Thoracic aorta (tissue), 2 donors: Measurements from ENCODE around the gene ANTXRL. TPM values are rescaled to one million over a fixed set of nuclear protein-coding genes. Genes with fewer than 3 reads are reported as not detected.
A peak's percentile ranks its signal among the peaks of the same experiment; 100 is the strongest.

Experiments used
- ATAC-seq: fragments of 150-250 bp; one replicate; pipeline ENCODE4 v1.8.0; 2017; ENCODE audit warnings: low read depth; ENCODE audit not compliant: insufficient number of reproducible peaks, low FRiP score
- DNase-seq: peaks from one replicate; pipeline ENCODE4 v3.0.0-alpha.2; 2020; ENCODE audit warnings: low spot score
- H3K27ac ChIP-seq, 2 donors: fragments of 200-600 bp; sonication (generic); 1 replicate in 1 of 2; 2 replicates in 1 of 2; pipeline ENCODE4 v1.5.1; 2016; ENCODE audit warnings: mild to moderate bottlenecking in 2 of 2, moderate library complexity in 2 of 2
- H3K27me3 ChIP-seq: fragments of 200-600 bp; sonication (generic); replicated peaks from 2 replicates; pipeline ENCODE4 v1.6.0; 2016; ENCODE audit warnings: mild to moderate bottlenecking; ENCODE audit not compliant: insufficient read depth
- H3K36me3 ChIP-seq: fragments of 200-600 bp; sonication (generic); one replicate; pipeline ENCODE4 v1.5.1; 2016
- H3K4me1 ChIP-seq, 2 donors: fragments of 200-600 bp; sonication (generic); 1 replicate in 1 of 2; 2 replicates in 1 of 2; pipeline versions ENCODE4 v1.5.1 to v1.6.0; 2016; ENCODE audit warnings: low read depth in 2 of 2, mild to moderate bottlenecking in 1 of 2; ENCODE audit not compliant: control insufficient read depth in 1 of 2
- H3K4me3 ChIP-seq: fragments of 200-600 bp; sonication (generic); 2 replicates; pipeline ENCODE4 v1.5.1; 2016; ENCODE audit warnings: mild to moderate bottlenecking
- H3K9me3 ChIP-seq: fragments of 200-600 bp; sonication (generic); 2 replicates; pipeline ENCODE4 v1.5.1; 2016
- total RNA-seq, 2 donors: library from RNA; depleted of rRNA; stranded (reverse); fragments of >200 nt; gene quantifications; one replicate each; pipeline versions ENCODE4 v1.1.0 to v1.2.3, GENCODE V29; 2016
- TF ChIP-seq, protein P1 (sequence below): fragments of 200-600 bp; sonication (generic); IDR thresholded peaks from one replicate; pipeline ENCODE4 v1.5.1; 2019; ENCODE audit warnings: antibody characterized with exemption

ANTXRL gene
- total RNA-seq, 2 donors from 2014 or later, result not detected

- H3K36me3 ChIP-seq, result no peaks in the 10 kb centered on the region
- H3K27ac ChIP-seq, result no peak overlapping the region
- H3K4me1 ChIP-seq, result peaks cover 0 to 15% of the 10 kb centered on the region in 2 donors
- no peaks in the 10 kb centered on the region for H3K27me3 ChIP-seq
- TF ChIP-seq, protein P1, sequence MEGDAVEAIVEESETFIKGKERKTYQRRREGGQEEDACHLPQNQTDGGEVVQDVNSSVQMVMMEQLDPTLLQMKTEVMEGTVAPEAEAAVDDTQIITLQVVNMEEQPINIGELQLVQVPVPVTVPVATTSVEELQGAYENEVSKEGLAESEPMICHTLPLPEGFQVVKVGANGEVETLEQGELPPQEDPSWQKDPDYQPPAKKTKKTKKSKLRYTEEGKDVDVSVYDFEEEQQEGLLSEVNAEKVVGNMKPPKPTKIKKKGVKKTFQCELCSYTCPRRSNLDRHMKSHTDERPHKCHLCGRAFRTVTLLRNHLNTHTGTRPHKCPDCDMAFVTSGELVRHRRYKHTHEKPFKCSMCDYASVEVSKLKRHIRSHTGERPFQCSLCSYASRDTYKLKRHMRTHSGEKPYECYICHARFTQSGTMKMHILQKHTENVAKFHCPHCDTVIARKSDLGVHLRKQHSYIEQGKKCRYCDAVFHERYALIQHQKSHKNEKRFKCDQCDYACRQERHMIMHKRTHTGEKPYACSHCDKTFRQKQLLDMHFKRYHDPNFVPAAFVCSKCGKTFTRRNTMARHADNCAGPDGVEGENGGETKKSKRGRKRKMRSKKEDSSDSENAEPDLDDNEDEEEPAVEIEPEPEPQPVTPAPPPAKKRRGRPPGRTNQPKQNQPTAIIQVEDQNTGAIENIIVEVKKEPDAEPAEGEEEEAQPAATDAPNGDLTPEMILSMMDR, result no peak
- no peak for DNase-seq
- no peak for ATAC-seq
- no peaks in the 10 kb centered on the region for H3K9me3 ChIP-seq
- H3K4me3 ChIP-seq, result no peak overlapping the region
Measured at GRCh38 chr10:46321770-46322169, 35.0 kb downstream of the ANTXRL start.

DNA sequence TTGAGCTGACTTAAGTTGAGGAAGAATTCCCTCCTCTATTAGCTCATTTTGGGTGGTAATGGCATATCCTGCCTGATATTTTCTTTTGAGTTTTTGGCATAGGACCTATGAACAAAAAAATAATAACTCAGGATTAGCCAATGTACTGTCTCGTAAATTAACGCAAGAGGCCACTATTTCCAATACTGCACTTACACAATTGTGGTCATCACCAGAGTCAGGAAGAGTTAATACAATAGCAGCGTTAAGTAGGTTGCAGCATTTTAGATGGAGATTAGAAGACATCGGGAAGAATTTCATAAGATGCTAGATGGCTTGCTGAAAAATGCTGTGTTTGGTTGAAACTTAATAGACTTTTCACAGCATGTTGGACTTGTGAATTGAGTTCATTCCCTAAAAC, 36.4 kb downstream of the ANTXRL start:
- no peak overlapping the region for H3K4me3 ChIP-seq
- no peak overlapping the region for H3K27ac ChIP-seq
- no peaks in the 10 kb centered on the region for H3K9me3 ChIP-seq
- H3K36me3 ChIP-seq, result no peaks in the 10 kb centered on the region
- H3K4me1 ChIP-seq, result peaks cover 0 to 15% of the 10 kb centered on the region in 2 donors
- ATAC-seq, result no peak
- H3K27me3 ChIP-seq, result no peaks in the 10 kb centered on the region
- TF ChIP-seq, protein P1, result no peak
- no peak for DNase-seq

GRCh38 chr10:46325021-46325420, 38.2 kb downstream of the ANTXRL start:
- TF ChIP-seq, protein P1, result peak; percentile 19
- Histone ChIP-seq H3K4me3 (no peak overlapping the region), H3K36me3 (no peaks in the 10 kb centered on the region), H3K4me1 (peaks cover 0 to 15% of the 10 kb centered on the region in 2 donors), H3K27me3 (no peaks in the 10 kb centered on the region), H3K27ac (peak overlapping the region; percentile 2 to 16), H3K9me3 (no peaks in the 10 kb centered on the region)
- DNase-seq (no peak), ATAC-seq (no peak)

DNA sequence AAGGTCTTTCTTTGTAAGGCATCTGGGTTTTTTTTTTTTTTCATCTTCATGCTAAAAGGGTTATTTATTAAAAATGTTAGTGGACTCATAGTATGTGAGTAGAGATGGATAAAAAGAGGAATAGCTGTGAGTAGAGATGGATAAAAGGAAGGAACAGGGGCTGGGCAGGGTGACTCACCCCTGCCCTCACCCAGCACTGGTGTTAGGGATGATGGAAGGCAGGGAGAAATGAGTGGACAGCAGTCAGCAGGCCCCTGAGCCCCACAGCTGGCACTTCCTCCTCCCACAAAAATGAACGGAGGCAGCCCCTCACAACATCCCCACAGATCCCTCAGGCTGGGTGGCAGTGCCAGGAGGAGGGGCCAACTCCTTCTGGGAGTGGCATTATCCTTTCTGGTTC, 39.3 kb downstream of the ANTXRL start:
- H3K27ac ChIP-seq, result peak overlapping the region; percentile 2 to 16
- H3K4me1 ChIP-seq, result peaks cover 0 to 15% of the 10 kb centered on the region in 2 donors
- H3K27me3 ChIP-seq, result no peaks in the 10 kb centered on the region
- no peaks in the 10 kb centered on the region for H3K36me3 ChIP-seq
- TF ChIP-seq, protein P1, result no peak
- H3K9me3 ChIP-seq, result no peaks in the 10 kb centered on the region
- H3K4me3 ChIP-seq, result no peak overlapping the region
- ATAC-seq (no peak), DNase-seq (no peak)

DNA sequence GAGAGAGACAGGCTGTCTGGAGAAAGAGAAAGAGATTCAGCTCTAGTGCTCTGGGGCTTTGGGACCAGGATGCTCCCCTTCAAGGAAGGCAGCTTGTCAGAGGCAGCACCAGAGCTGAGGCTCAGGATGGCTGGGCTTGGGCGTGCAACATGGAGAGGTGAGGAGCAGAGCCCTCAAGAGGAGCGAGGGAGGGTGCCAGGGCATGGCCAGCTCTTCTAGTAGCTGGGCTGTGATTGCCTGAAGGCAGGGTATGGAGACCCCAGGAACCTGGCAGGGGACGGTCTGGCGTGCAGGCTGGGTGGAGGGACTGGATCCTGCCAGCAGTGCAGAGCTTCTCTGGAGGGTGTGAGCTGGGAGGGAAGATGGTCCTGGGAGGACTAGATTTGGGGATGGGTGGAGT, 40.2 kb downstream of the ANTXRL start:
- Histone ChIP-seq H3K9me3 (no peaks in the 10 kb centered on the region), H3K27ac (no peak overlapping the region), H3K27me3 (no peaks in the 10 kb centered on the region), H3K4me3 (no peak overlapping the region), H3K36me3 (no peaks in the 10 kb centered on the region), H3K4me1 (peaks cover 0 to 15% of the 10 kb centered on the region in 2 donors)
- DNase-seq (no peak), ATAC-seq (no peak)
- TF ChIP-seq, protein P1, result no peak
